GM19099 (cell line): ENCODE results near the gene SNCB.

Source experiments
- POLR2A ChIP-seq: IDR thresholded peaks from 3 replicates; pipeline ENCODE4 v1.6.1; 2011; ENCODE audit warnings: low read depth; ENCODE audit not compliant: insufficient read length; ENCODE audit errors: extremely low read depth

The SNCB gene

DNA sequence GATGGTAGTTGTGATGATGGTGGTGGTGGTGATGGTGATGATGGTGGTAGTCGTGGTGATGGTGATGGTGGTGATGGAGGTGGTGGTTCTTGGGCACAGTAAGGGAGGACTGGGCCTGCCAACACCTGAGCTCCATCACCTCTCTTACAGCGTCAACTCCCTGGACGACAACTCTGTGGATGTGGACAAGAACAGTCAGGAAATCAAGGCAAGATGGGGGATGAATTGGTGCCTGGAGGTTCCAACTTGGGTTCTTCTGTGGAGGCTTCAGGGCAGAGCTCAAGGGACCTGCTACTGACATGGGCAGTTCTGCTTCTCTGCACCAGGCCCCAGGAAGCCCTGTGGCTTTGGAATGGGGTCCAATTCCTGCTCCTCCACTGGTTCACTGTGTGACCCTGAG, 37.8 kb downstream of the SNCB start:
- no peak for TF ChIP-seq POLR2A

DNA sequence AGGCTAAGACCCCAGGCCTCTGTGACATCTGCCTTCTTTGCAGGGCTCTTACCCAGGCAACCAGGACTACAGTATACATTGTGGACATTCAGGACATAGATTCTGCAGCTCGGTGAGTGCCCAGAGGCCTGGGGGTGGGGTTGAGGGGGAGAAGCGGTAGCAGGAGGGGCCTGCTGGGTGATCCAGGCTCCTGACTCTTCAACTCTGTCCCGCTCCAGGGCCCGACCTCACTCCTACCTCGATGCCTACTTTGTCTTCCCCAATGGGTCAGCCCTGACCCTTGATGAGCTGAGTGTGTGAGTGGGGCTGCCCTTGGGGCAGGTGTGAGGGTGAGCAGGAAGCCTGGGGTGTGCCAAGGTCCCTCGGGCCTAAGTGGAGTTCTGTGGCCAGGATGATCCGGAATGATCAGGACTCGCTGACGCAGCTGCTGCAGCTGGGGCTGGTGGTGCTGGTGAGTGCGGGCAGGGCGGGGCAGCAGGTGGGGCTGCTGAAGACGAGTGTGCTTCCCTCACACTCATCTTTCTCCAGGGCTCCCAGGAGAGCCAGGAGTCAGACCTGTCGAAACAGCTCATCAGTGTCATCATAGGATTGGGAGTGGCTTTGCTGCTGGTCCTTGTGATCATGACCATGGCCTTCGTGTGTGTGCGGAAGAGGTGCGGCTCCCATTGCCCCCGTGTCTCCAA, 40.2 kb downstream of the SNCB start:
- TF ChIP-seq POLR2A, result no peak

DNA sequence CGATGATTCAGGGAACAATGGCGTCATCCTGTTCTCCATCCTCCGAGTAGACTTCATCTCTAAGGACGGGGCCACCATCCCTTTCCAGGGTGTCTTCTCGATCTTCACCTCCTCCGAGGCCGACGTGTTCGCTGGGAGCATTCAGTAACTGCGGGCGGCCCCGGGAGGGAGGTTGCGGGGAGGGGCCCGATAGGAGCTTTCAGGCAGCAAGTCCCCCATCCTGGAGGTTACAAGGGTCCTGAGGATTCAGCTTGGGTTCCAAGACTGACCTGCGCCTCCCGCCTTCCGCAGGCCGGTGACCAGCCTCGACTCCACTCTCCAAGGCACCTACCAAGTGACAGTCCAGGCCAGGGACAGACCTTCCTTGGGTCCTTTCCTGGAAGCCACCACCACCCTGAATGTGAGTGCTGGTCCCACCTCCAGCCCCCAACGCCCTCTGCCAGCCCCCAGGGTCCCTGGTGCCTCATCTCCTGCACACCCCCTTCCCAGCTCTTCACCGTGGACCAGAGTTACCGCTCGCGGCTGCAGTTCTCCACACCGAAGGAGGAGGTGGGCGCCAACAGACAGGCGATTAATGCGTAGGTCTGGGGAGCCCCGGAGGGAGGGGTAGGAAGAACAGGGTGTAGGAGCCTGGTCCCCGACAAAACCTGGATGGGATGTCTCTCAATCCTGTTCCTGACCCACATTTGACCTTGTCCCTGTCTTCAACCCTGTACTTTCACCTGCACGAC, 41.1 kb downstream of the SNCB start:
- no peak for TF ChIP-seq POLR2A

DNA sequence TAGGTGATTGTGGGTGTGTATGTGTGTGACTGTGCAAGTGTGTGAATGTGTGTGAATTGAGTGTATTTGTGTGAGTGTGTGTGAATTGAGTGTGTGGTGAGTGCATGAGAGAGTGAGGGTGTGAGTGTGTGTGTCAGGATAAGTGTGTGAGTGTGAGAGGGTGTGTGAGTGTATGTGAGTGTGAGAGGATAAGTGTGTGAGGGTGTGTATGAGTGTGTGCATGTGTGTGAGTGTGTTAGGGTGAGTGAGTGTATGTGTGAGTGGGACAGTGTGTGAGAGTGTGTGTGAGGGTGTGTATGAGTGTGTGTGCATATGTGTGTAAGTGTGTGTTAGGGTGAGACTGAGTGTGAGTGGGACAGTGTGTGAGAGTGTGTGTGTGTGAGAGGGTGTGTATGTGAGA, 42.0 kb downstream of the SNCB start:
- TF ChIP-seq POLR2A, result no peak

DNA sequence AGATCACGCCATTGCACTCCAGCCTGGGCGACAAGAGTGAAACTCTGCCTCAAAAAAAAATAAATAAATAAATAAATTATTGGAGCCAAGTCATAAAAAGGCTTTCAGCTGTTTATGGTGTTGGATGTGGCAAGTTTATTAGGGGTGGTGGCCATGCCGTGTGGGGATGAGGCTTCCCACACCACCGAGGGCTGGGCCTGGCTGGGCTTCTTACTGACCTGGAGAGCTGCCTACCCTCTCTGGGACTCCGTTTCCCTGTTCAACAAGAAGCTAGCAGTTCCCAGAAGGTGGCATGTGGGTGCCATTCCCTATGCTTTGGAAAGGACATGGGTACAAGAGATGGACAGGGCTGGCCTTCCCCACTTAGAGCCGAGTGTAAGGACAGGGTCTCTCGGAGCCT, 42.9 kb downstream of the SNCB start:
- no peak for TF ChIP-seq POLR2A

DNA sequence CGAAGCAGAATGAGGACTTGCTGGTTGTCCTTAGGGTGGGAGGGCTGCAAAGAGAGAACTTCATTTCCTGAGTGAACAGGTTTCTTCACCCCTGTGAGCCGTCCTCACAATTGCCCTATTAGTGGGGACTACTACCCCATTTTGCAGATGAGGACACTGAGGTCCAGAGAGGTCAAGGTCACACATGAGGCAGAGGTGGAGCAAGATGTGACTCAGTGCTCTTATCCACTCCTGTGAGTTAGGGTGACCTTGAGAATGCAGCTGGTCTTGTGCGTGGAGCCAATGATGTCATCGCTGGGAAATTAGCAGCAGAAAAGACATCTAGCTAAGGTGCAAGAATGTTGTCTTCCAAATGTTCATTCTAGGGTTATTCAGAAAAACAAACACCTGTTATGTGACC, 47.3 kb downstream of the SNCB start:
- TF ChIP-seq POLR2A, result no peak

DNA sequence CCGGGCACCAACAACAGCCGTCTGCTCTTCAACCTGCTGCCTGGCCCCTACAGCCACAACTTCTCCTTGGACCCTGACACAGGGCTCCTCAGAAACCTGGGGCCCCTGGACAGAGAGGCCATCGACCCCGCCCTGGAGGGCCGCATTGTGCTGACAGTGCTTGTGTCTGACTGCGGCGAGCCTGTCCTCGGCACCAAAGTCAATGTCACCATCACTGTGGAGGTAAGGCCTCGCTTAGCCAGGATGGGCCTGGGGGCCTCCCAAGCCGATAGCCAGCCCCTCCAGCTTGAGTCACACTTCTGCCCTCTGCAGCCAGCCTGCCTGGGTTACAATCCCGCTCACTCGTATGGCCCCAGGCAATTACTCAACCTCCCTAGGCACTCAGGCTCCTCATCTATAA, 49.0 kb downstream of the SNCB start:
- TF ChIP-seq POLR2A, result no peak

DNA sequence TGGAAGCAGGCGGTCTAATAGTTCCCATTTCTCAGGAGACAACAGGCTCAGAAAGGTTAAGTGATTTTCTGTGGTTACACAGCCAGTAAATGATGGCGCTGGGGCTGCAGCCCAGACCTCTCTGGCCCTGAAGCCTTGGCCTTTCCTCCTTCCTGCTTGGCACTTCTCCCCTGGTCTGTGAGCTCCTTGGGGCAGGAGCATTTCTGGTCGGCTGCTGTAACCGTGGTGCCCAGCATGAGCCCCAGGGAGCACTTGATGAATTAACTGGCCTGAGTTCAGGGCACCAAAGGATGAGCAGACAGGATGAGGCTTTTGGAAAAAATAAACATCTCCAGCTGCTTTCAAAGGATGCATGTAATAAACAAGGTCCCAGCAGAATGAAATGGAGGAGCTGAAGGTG, 51.0 kb downstream of the SNCB start:
- no peak for TF ChIP-seq POLR2A

DNA sequence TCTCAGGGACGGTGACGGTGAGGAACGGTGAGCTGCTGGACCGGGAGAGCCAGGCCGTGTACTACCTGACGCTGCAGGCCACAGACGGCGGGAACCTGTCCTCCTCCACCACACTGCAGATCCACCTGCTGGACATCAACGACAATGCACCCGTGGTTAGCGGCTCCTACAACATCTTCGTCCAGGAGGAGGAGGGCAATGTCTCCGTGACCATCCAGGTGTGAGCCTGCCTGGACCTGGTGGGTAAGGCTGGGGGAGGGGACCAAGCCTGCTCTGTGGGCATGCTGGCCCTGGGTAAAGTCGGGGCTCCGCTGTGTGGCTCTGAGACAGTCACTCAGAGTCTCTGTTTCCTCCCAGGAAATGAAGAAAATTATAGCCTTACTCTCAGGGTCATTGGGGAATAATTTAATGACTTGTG, 51.9 kb downstream of the SNCB start:
- no peak for TF ChIP-seq POLR2A

DNA sequence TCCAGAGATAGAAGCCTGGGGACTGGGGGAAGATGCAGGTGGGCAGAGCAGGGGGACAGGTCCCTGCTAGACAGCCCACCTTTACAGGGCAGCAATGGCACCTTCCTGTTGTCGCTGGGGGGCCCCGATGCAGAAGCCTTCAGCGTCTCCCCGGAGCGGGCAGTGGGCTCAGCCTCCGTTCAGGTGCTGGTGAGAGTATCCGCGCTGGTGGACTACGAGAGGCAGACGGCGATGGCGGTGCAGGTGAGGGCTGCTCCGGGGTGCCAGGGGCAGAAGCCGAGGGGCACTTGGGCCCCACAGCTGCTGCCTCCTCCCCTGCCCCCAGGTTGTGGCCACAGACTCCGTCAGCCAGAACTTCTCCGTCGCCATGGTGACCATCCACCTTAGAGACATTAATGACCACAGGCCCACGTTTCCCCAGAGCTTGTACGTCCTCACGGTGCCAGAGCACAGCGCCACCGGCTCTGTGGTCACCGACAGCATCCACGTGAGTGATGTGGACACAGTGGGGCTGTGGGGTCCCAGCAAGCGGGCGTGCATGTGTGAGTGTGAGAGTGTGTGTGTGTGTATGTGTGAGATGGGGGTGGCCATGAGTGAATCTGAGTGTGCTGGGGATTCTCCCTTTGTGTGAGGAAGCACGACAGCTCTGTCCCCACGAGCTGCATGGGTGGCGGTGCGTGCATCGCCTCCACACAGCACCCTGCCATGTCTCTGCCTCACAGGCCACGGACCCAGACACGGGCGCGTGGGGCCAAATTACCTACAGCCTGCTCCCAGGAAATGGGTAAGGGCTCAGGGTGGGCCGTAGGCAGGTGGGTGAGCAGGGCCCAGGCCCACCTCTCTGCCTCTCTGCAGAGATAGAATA, 52.8 kb downstream of the SNCB start:
- no peak for TF ChIP-seq POLR2A

DNA sequence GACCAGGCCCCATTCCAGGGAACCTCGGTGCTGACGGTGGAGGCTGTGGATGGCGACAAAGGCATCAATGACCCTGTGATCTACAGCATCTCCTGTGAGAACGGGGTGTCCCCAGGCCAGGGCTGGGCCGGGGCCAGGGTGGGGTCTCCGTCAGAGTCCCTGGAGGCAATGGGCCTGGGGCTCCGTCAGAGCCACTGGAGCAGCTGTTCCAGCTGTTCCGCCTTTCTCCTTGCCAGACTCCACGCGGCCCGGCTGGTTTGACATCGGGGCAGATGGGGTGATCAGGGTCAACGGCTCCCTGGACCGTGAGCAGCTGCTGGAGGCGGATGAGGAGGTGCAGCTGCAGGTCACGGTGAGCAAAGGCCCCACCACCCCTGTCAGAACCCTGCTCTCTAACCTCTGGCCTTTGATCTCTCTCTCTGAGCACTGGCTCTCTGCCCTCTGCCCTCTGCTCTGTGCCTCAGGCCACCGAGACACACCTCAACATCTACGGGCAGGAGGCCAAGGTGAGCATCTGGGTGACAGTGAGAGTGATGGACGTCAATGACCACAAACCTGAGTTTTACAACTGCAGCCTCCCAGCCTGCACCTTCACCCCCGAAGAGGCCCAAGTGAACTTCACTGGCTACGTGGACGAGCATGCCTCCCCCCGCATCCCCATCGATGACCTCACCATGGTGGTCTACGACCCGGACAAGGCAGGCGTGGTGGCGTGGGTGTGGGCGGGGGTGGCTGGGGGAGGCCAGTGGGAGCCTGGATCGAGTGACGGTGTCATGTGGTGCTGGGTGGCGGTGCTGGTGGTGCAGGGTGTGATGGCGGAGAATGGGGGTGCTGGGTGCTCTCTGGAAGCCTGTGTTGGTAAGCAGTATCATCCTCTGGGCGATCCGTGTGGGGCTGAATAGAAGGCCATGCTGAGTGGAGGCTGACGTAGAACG, 54.6 kb downstream of the SNCB start:
- no peak for TF ChIP-seq POLR2A

DNA sequence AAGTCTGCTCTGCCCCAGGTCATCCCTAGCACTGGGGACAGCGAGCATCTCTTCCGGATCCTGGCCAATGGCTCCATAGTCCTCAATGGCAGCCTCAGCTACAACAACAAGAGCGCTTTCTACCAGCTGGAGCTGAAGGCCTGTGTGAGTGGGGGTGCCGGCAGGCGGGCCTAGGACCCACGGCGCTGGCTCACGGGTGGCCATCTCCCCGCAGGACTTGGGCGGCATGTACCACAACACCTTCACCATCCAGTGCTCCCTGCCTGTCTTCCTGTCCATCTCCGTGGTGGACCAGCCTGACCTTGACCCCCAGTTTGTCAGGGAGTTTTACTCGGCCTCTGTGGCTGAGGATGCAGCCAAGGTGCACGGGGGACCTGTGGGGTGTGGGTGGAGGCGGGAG, 55.3 kb downstream of the SNCB start:
- no peak for TF ChIP-seq POLR2A

DNA sequence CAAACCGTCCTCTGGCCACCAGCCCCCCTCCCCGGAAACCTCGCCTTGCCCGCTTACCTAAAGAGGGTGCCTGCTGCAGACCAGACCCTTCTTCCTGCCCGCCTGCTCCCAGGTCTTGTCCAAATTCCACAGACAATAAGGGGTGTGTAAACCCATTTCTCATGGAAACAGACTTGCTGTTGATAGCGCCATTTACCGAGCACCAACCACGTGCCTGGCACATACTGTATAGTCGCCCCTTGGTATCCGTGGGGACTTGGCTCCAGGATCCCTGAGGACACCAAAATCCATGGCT, 56.1 kb downstream of the SNCB start:
- TF ChIP-seq POLR2A, result no peak

DNA sequence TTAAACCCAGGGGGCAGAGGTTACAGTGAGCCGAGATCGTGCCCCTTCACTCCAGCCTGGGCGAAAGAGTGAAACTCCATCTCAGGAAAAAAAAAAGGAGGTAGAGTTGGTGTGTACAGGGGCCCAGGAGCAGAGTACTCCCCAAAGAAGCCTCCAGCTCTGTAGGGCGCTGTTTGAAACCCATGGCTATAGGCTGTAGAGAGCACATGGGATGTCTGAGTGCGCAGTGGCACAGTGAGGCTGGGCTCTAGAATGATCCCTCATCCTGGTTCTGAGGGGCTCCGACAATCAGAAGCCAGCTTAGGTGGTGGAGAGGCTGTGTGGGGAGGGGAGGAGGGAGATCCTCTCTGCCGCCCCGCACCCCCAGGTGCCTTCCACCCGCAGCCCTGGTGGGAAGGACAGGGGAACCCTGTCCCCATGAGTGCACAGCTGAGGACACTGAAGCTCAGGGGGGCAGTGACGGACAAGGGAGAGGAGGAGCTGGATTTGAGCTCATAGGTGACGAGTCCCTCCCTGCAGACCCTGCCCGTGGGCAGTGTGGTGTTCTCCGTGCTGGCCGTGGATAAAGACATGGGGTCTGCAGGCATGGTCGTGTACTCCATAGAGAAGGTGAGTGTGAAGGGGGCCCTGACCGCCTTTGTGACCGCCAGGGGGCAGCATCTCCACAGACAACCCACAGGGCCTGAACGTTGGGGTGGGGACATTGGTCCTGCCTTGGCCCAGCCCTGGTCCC, 56.6 kb downstream of the SNCB start:
- TF ChIP-seq POLR2A, result no peak
